ENCODE results near the gene HCAR1.
"Not testable (repeated sequence)": the region's sequence is repeated elsewhere in the genome, so short reads cannot be mapped to it uniquely, and the experiment has no call there.

HCAR1 gene

GRCh38 chr12:122730215-122731014, at the start of gene HCAR1:
HCAR1 (minus strand) TSS chr12:122730844; CDS start chr12:122730339, 505 bp downstream.
- FAIRE-seq (no peak), DNase-seq (ENCODE audit: insufficient read length, low spot score) (no peak)

- DNase-seq (ENCODE audit: insufficient read length, low spot score) (no peak), FAIRE-seq (no peak)
Measured at GRCh38 chr12:122757568-122757967, 26.9 kb upstream of the HCAR1 start.

DNA sequence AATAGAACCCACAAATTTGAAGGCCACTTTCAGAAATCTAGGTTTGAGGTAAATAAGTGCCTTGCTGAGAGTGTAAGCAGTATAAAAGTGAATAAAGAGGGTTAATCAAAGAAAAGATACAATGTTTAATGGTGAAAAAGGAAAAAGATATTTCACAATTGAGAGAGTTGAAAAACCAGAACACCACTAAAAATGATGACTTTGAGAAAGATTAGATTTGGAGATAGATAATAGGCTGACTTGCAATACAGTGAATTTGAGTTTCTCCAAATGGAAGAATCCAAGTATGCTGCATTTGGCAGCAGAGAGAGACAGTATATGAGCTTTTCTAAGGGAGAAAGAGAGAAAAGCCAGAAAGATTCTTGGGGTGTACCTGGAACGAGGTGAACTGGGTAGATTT, 24.1 kb upstream of the HCAR1 start:
- DNase-seq (ENCODE audit: insufficient read length, low spot score) (no peak), FAIRE-seq (no peak)

- FAIRE-seq = no peak
- DNase-seq (ENCODE audit: insufficient read length, low spot score) = no peak
Measured at GRCh38 chr12:122753319-122753650, 22.6 kb upstream of the HCAR1 start.

- peak; percentile 80 for FAIRE-seq
- DNase-seq (ENCODE audit: insufficient read length, low spot score) = peak; percentile 97
Measured at GRCh38 chr12:122752464-122753318, 22.0 kb upstream of the HCAR1 start, which contains the start of gene DENR. DENR (plus strand) TSS chr12:122752824; CDS start chr12:122753702, 878 bp downstream.

- FAIRE-seq; DNase-seq (ENCODE audit: insufficient read length, low spot score): not testable (repeated sequence)
Measured at GRCh38 chr12:122750781-122751515, 20.3 kb upstream of the HCAR1 start.

GRCh38 chr12:122749569-122750332, 19.1 kb upstream of the HCAR1 start:
- DNase-seq (ENCODE audit: insufficient read length, low spot score) (no peak), FAIRE-seq (no peak)

DNA sequence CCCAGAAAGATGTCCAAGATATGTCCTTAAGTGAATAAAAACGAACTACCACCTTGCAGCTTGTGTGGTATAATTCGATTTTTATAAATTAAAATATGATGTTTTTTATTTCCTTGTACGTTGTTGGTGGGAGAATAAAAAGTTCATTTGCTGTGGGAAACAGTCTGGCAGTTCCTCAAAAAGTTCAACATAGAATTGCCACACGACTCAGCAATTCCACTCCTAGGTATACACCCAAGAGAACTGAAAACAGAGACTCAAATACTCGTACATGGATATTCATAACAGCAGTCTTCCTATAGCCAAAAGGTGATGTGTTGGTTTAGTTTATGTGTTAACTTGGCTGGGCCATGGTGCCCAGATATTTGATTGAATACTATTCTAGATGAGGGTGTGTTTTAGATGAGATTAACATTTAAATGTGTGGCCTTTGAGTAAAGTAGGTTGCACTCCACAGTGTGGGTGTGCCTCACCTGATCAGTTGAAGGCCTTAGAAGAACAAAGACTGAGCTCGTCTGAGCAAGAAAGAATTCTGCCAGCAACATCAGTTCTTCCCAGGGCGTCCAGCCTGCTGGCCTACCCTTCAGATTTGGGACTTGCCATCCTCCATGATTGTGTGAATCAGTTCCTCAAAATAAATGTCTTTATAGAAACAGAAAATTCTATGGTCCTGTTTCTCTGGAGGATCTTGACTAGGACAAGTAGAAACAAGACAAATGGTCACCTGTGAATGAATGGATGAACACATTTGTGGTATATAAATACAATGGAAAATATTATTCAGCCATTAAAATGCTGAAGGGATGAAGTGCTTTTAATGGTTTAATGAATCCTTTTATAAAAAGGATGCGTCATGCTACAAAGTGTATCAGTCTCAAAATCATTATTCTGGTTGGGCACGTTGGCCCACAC, 16.8 kb upstream of the HCAR1 start:
- FAIRE-seq = no peak
- no peak for DNase-seq (ENCODE audit: insufficient read length, low spot score)

DNA sequence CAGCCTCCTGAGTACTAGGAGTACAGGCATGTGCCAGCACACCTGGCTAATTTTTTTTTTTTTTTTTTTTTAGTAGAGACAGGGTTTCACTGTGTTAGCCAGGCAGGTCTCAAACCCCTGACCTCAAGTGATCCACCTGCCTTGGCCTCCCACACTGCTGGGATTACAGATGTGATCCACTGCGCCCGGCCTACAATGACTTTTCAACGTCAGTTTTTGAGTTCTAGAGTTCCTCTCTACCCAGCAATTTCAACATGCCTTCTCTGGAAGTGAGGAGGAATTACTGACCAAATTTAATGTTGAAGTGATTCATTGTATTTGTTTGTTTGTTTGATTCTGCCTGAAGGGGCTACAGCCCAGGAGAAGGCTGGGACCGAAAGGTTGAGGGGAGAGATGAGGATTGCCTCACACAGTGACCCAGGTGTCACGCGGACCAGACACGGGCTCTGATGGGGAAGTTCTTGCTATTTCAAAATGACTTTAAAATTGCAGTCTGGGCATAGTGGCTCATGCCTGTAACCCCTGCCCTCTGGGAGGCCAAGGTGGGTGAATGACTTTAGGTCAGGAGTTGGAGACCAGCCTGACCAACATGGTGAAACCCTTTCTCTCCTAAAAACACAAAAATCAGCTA, 13.4 kb upstream of the HCAR1 start:
- DNase-seq (ENCODE audit: insufficient read length, low spot score) (no peak), FAIRE-seq (no peak)

GRCh38 chr12:122740351-122740750, 9.7 kb upstream of the HCAR1 start:
- no peak for FAIRE-seq
- no peak for DNase-seq (ENCODE audit: insufficient read length, low spot score)

GRCh38 chr12:122738571-122738970, 7.9 kb upstream of the HCAR1 start:
- DNase-seq (ENCODE audit: insufficient read length, low spot score) = no peak
- no peak for FAIRE-seq

DNA sequence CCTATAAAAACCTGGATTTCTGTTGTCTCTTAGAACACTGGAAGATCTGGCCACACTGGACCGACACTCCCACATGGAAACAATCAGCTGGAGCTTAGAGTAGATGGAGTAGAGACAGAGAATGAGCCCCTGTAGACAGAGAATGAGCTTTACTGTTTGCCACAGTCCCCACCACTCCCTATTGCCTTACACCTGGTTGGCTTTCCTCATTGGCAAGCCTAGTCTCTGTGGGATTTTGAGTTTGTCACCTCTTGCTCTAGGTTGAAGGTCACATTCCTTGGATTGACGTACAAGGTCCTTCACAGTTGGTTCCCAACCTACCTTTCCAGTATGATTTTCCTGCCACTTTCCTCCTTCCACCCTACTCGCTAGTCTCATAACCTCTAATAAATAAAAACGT, 2.0 kb upstream of the HCAR1 start:
- FAIRE-seq (no peak), DNase-seq (ENCODE audit: insufficient read length, low spot score) (no peak)

- DNase-seq (ENCODE audit: insufficient read length, low spot score) (no peak), FAIRE-seq (no peak)
Measured at GRCh38 chr12:122732170-122732569, 1.5 kb upstream of the HCAR1 start.

DNA sequence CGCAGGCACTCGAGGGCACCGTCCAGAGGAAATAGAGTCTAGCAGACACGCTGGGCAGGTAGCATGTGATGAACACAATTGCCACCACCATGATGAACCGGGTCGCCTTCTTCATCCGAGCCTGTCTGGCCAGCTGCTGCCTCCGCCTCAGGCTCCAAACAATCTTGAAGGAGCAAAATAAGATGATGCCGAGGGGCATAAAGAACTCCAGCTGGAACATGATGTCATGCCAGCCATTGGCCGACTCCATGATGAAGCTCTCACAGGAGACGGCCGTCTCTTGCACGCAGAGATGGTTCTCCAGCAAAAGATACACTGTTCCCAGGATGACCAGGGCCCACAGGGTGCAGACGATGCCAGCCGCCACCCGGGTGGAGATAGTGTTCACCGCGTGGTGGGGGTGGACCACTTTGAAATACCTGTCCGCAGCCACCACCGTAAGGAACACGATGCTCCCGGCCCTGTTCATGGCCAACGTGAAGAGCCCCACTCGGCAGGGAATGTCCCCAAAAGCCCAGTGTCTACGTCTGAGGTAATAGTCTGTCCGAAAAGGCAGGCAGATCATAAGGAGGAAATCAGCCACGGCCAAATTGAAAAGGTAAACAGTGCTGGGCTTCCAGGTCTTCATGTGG, 945 bp downstream of the HCAR1 start:
- DNase-seq (ENCODE audit: insufficient read length, low spot score) (no peak), FAIRE-seq (no peak)

- FAIRE-seq = no peak
Measured at GRCh38 chr12:122726080-122726558, 4.5 kb downstream of the HCAR1 start.

GRCh38 chr12:122725452-122726079, 5.1 kb downstream of the HCAR1 start:
- no peak for FAIRE-seq

More at GRCh38 chr12:122726080-122726558, 4.5 kb downstream of the HCAR1 start:
- peak; percentile 26 for DNase-seq (ENCODE audit: insufficient read length, low spot score)

GRCh38 chr12:122724641-122725243, 5.9 kb downstream of the HCAR1 start:
- DNase-seq (ENCODE audit: insufficient read length, low spot score) = no peak
- FAIRE-seq = no peak

More at GRCh38 chr12:122725452-122726079, 5.1 kb downstream of the HCAR1 start:
- no peak for DNase-seq (ENCODE audit: insufficient read length, low spot score)
